ENCODE results near the gene TWSG1. TPM values are rescaled to one million over a fixed set of nuclear protein-coding genes. Genes with fewer than 3 reads are reported as not detected.

Gene TWSG1
- total RNA-seq, 4 donors from 2014 or later = 112 to 173 (median 118) TPM

DNA sequence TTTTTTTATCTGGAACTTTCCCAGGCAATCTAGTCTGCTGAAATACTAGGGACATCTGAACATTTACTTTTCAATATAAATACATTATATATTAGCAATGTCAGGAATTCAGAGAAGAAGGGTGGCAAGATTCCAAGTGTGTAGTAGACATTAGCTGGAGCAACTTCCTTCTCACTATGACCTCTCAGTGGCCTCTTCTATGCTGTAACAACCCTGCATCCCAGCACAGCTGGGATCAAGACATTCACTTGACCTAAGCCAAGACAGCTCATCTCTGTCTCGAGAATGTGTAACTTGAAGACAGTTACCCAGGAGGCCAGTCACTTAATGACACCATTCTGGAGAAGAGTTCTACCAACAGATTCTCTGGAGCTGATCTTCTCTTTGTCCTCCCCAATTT, 79.0 kb downstream of the TWSG1 start:
- H3K27ac ChIP-seq = no peak overlapping the region
- H3K27me3 ChIP-seq = no peaks in the 10 kb centered on the region
- ATAC-seq = no peak
- TF ChIP-seq, protein P1, sequence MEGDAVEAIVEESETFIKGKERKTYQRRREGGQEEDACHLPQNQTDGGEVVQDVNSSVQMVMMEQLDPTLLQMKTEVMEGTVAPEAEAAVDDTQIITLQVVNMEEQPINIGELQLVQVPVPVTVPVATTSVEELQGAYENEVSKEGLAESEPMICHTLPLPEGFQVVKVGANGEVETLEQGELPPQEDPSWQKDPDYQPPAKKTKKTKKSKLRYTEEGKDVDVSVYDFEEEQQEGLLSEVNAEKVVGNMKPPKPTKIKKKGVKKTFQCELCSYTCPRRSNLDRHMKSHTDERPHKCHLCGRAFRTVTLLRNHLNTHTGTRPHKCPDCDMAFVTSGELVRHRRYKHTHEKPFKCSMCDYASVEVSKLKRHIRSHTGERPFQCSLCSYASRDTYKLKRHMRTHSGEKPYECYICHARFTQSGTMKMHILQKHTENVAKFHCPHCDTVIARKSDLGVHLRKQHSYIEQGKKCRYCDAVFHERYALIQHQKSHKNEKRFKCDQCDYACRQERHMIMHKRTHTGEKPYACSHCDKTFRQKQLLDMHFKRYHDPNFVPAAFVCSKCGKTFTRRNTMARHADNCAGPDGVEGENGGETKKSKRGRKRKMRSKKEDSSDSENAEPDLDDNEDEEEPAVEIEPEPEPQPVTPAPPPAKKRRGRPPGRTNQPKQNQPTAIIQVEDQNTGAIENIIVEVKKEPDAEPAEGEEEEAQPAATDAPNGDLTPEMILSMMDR (IDR thresholded peaks at IDR 0.05) = no peak
- no peak for TF ChIP-seq POLR2AphosphoS5 (IDR thresholded peaks at IDR 0.05)
- TF ChIP-seq EP300 (IDR thresholded peaks at IDR 0.05) = no peak
- TF ChIP-seq POLR2A (IDR thresholded peaks at IDR 0.05) = no peak
- no peaks in the 10 kb centered on the region for H3K36me3 ChIP-seq
- H3K9me3 ChIP-seq = no peaks in the 10 kb centered on the region
- 73% methylated on average over 1 of the region's 1 CpG; no CpG with 5 or more reads in 1 of the 2 donors for WGBS, 2 donors (ENCODE audit: low coverage in 1 of 2)
- peaks cover 0 to 22% (median 4%) of the 10 kb centered on the region in 3 donors for H3K4me1 ChIP-seq
- H3K4me3 ChIP-seq = no peak overlapping the region

DNA sequence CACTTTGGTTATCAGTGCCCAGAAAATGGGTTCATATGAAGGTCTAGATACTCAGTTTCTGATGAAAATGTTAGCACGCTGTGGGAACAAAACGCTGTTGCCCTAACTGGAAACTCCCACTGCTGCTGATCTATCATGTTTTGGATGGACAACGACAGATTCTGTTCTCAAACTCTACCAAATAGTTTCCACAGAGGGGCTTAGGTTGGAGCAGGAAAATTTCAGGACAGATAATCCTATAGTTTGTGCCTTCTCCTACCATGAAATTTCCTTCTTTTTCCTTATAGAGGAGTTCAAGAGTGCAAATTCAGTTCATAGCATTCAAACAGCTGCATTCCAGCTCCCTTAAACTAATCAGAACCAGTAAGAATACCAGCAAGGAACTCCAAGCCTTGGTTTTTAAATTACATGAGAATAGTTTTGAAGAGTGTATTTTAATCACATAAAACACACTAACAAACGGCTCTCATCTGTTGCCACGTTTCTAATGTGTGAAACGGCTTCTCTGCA, 82.0 kb downstream of the TWSG1 start:
- WGBS, 2 donors (ENCODE audit: low coverage in 1 of 2) = 30 to 43% methylated on average over 6 of the region's 6 CpGs
- Histone ChIP-seq H3K4me3 (peak overlapping the region in 1 of 2 donors; percentile 39), H3K36me3 (no peaks in the 10 kb centered on the region), H3K4me1 (peaks cover 0 to 22% (median 4%) of the 10 kb centered on the region in 3 donors), H3K27ac (peak overlapping the region; percentile 45 to 74 (median 64)), H3K9me3 (no peaks in the 10 kb centered on the region), H3K27me3 (no peaks in the 10 kb centered on the region)
- no peak for ATAC-seq
- TF ChIP-seq POLR2AphosphoS5 (IDR thresholded peaks at IDR 0.05) = no peak
- TF ChIP-seq POLR2A (IDR thresholded peaks at IDR 0.05) = no peak
- TF ChIP-seq, protein P1 (IDR thresholded peaks at IDR 0.05) = no peak
- no peak for TF ChIP-seq EP300 (IDR thresholded peaks at IDR 0.05)

DNA sequence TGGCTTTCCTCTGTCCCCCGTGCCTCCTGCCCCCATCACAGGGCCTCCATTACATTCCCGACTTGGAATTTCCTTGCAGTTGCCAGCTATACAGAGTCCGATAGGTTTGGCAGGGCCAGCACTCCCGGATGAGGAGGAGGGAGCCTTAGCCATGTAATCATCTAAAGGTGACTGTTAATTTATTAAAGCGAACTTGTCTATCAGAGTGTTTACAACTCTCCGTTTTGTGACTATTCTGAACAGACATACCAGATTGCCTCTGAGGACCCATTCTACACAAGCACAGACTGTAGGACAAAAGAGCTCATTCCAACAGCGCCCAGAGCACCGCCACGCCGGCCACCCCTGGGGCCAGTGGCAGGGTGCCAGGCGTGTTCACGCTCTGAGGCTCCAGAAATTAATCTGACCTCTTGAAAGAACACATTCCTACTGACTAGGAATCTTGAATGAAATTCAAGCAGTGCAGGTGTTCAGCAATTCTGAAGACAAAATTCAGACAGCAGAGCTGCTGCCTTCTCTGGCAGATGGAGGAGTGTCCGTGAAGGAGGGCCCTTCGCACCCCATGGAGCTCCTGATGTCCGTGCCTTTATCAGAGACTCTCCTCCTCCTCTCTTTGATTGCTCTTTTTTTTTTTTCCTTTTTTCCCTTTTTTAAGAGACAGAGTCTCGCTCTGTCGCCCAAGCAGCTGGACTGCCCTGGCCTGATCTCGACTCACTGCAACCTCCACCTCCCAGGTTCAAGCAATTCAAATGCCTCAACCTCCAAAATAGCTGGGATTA, 82.7 kb downstream of the TWSG1 start:
- no peaks in the 10 kb centered on the region for H3K9me3 ChIP-seq
- ATAC-seq = peak; percentile 83
- H3K4me3 ChIP-seq = peak overlapping the region in 1 of 2 donors; percentile 39
- peak overlapping the region; percentile 45 to 74 (median 64) for H3K27ac ChIP-seq
- peaks cover 0 to 22% (median 4%) of the 10 kb centered on the region in 3 donors for H3K4me1 ChIP-seq
- no peaks in the 10 kb centered on the region for H3K27me3 ChIP-seq
- 4 to 27% methylated on average over 7 to 12 of the region's 18 CpGs for WGBS, 2 donors (ENCODE audit: low coverage in 1 of 2)
- peak; percentile 3 for TF ChIP-seq POLR2AphosphoS5 (IDR thresholded peaks at IDR 0.05)
- TF ChIP-seq, protein P1 (IDR thresholded peaks at IDR 0.05) = no peak
- no peaks in the 10 kb centered on the region for H3K36me3 ChIP-seq

DNA sequence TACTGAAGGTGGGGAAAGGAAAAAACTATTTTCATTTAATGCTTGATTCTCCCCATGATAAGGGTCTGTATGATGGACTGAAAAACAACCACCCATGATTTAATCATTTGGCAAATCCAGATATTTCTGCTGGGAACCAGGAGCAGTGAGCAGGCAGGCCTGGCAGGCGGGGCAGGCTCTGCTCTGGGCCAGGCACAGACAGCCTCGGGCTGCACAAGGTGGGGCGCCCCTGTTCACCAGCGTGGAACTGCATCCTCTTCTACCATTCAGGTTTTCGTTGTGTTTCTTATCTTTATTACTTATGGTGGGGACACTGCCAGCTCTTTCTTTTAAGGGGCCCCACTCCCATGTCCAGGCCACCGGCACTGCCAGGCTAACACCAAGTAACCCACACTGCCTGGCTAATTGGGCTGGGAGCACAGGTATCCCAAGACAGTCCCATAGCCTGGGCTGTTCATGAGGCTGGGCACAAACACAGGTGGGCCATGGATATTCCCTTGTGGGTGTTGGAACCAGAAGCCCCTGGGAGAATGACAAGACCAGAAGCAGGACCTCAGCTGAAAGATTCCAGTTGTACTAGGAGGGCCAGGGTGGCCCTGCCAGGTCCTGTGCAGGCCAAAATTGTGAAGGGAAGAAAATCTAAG, 83.6 kb downstream of the TWSG1 start:
- 83% methylated on average over 1 of the region's 6 CpGs; no CpG with 5 or more reads in 1 of the 2 donors for WGBS, 2 donors (ENCODE audit: low coverage in 1 of 2)
- TF ChIP-seq POLR2A (IDR thresholded peaks at IDR 0.05) (no peak), POLR2AphosphoS5 (IDR thresholded peaks at IDR 0.05) (no peak), EP300 (IDR thresholded peaks at IDR 0.05) (no peak)
- TF ChIP-seq, protein P1 (IDR thresholded peaks at IDR 0.05) = no peak
- ATAC-seq = no peak
- peak overlapping the region in 2 of 4 donors; percentile 64 to 65 for H3K27ac ChIP-seq
- H3K4me1 ChIP-seq = peaks cover 0 to 22% (median 4%) of the 10 kb centered on the region in 3 donors
- no peak overlapping the region for H3K4me3 ChIP-seq
- H3K36me3 ChIP-seq = no peaks in the 10 kb centered on the region
- no peaks in the 10 kb centered on the region for H3K27me3 ChIP-seq
- no peaks in the 10 kb centered on the region for H3K9me3 ChIP-seq

All from gastroesophageal sphincter (tissue), 4 donors.